SKM-1 (cell line): ENCODE data around the gene IFFO2.

ENCODE experiments used
- DNase-seq: peaks from one replicate; lab custom pipeline; 2025; ENCODE audit not compliant: unreplicated experiment; lab: John Stamatoyannopoulos, UW

IFFO2 gene

DNA sequence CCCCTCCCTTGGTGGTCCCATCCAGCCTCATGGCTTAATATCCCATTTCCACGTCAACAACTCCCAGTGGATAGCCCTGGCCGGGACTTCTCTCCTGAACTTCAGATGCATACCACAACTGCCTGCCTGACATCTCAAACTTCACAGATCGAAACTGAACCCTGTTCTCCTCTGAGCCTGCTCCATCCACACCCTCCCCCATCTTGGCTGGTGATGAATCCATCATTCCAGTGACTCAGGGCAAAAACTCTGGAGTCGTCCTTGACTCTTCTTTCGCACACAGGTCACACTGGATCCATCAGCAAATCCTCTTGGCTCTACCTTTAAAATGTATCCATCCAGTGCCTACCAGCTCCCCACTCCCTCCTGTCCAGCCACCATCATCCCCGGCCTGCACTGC, 100.9 kb downstream of the IFFO2 start:
- DNase-seq = no peak

DNA sequence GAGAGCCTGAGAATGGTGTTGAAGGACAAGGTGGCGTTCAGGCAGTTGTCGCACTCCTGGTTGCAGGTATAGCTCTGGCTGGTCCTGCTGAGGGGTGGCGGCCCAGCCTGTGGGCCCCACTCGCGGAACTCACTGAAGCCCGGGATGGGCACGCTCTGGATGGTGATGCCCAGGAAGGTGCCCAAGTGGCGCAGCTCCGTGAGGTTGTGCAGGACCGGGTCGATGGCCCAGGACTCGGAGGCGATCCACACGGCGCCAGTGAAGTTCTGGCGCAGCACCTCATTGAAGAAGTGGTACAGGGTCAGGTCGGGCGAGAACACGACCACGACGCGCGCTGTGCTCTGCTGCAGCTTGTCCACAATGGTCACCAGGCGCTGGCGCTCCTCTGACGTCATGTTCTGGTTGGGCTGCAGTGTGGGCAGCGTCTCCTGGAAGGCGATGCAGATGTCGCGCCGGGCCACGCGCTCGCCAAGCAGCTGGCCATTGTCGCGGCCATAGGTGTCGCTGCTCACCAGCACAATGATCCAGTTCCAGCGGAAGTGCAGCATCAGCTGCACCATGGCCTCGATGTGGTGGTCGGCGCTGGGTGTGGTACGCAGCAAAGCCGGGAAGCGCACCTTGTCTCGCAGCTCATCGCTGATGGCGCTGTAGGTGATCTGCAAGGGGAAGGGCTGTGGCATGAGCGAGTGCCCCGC, 102.0 kb downstream of the IFFO2 start:
- no peak for DNase-seq
